Right ventricle myocardium superior (tissue), 1 donor: Measurements from ENCODE around the gene MYL2. TPM values are rescaled to one million over a fixed set of nuclear protein-coding genes. Genes with fewer than 3 reads are reported as not detected.
A peak's percentile ranks its signal among the peaks of the same experiment; 100 is the strongest.
"Not testable (repeated sequence)": the region's sequence is repeated elsewhere in the genome, so short reads cannot be mapped to it uniquely, and the experiment has no call there.

Experiments
- ATAC-seq: fragments of 200-7000 bp; cut with Tn5 transposase; one replicate; pipeline ENCODE4 v1.9.1; 2020; ENCODE audit warnings: mild to moderate bottlenecking; ENCODE audit not compliant: poor library complexity
- DNase-seq: peaks from one replicate; pipeline ENCODE4 v3.0.0-alpha.2; 2020
- intact Hi-C: fragments of 100-400 bp; cut with DNase I; formaldehyde crosslinking; loops from one replicate; pipeline ENCODE4 v1.11.2; 2022
- long read RNA-seq: library from polyadenylated mRNA; unstranded; transcript quantifications from one replicate; pipeline ENCODE4 v2.0.0, GENCODE V29; 2021
- total RNA-seq: library from RNA; stranded (reverse); fragmentation: NEBNext Ultra II Directional; extraction: Animal tissue kit (Norgen Biotek cat#: 25700); gene quantifications from one replicate; pipeline ENCODE4 v1.2.1, GENCODE V29; 2021
- donor health status: DM: no; HTN: yes; CAD: no; lungs with severe emphysema.

MYL2 gene, protein sequence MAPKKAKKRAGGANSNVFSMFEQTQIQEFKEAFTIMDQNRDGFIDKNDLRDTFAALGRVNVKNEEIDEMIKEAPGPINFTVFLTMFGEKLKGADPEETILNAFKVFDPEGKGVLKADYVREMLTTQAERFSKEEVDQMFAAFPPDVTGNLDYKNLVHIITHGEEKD
- total RNA-seq: 13,587 TPM
- long read RNA-seq, transcript MYL2-203 (6 exons, 664 nt): minor isoform, 15 of 16,211 reads
- long read RNA-seq, transcript MYL2-202 (2 exons, 561 nt): minor isoform, 11 of 16,211 reads
- long read RNA-seq, transcript MYL2-201 (7 exons, 807 nt): major isoform, 15,406 of 16,211 reads
- long read RNA-seq, partial matches to known transcripts: 660 of 16,211 reads
- long read RNA-seq, other reads (novel, unspliced or antisense): 119 of 16,211 reads

DNA sequence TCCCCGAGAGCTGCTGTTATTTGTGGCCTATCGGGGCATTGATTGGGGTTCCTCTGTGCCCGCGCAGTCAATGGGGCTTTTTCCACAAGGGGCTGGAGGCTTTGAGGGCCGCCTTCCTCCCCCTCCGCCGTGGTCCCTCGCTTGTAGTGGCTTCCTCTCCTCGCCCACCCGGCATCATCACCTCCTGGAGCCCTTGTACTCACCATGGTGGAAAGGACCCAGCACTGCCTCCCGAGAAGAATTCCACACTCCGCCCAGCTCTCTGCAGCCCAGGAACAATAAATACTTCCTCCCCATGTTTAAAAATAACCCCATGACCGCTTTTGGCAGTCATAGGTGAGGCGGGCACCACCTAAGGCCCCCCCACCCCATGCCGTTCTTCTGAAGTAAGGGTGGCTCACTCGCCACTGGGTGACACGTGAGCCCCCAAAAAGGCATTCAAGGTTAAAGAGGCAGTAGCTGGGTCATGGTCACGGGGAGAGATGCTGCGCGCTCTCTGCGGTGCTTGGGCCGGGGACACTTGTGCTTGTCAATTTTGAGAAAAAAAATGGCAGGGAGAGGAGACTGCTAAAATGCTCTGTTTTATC, at the start of gene MYL2:
Gene MYL2 (minus strand): TSS at position 256 of the 587 bp plus-strand sequence. CDS start 50 bp downstream, at position 206.
- intact Hi-C loops: no loop called here
- ATAC-seq: peak; percentile 85
- peak; percentile 74 for DNase-seq

DNA sequence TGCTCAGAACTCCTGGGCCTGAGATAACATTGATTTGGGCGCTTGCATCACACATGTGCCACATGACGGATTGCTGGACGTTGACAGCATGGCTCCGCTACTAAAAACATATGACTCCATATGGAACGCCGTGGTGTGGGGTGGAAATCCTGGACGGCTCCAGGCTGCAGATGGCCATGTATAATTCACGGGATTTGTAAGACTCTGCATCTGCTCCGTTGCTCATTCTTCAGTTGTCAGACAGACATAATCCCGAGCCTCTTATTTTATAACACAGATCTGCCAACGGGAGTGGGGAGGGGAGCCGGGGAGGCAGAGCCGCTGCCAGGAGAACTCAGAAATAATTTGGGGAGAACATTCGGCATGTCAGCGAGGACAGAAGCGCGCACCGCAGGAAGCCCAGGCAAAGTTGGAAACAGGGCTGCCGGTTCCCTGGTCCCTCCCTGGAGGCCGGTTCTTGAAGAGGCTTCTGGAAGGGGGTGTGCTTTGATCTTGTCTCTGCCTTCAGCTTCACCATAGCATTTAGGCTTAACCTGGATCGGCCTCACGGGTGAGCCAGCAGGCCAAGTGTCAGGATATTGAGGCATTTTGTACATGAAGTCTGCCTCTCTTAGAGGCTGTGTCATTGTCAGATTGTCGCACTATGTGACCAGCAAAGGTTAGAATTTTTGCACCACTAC, 45.8 kb upstream of the MYL2 start:
- DNase-seq: no peak
- ATAC-seq: no peak

DNA sequence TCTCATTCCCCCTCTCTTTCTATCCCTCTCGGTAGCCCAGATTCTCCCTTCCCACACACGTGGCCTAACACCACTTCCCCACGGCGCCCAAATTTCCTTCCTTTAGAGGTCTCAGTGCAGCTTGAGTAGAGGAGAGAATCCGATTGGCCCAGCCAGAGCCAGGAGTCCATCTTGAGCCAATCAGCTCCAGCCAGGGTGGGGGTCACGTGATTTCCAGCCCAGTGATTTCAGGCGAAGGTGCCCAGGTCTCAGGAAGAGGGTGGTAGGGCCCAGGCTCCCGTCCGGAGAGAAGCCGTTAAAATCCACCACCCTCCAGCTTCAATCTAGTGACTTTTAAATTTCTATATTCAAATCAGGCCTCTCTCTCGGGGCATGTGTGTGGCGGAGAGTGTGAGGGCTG, 45.2 kb upstream of the MYL2 start:
- no peak for ATAC-seq
- DNase-seq: no peak
- intact Hi-C loops: no loop called here

More for the DNA sequence above, 45.8 kb upstream of the MYL2 start:
- intact Hi-C loops: no loop called here

DNA sequence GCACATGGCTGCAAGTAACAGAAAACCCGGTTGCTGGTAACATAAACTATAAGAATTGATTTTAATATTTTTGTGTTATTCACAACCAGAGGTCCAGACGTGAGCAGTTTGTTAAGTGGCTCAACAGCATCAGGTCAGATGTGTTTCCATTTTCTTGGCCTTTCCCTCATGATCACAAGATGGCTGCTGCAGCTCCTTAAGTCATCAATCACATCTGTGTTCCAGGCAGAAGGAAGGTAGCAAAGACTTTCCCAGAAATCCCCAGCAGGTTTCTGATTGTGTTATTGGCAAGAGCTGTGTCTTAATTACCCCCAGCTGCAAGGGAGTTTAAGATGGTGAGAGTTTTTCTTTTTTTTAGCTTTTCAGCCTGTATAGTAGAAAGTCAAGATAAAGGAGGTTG, 40.4 kb upstream of the MYL2 start:
- no peak for ATAC-seq
- intact Hi-C loops: no loop called here
- DNase-seq: no peak

DNA sequence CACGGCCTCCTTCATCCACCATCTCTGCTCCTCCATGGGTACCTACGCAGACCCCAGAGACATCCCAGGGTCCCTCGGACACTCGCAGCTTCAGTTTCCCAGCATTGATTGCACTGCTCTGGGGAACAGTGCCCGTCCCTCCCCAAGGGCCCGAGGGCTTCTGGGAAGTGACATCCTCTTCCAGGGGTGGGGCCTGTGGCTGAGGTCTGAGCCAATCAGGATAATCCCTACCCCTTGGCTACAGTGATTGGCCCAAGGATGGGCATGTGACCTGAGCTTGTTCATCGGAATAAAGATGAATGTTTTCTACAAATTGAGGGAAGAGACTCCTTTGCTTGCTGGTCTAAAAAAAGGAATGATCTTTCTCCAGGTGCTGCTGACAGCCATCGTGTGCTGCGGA, 37.3 kb upstream of the MYL2 start:
- DNase-seq (no peak), ATAC-seq (no peak)
- intact Hi-C loops: no loop called here

DNA sequence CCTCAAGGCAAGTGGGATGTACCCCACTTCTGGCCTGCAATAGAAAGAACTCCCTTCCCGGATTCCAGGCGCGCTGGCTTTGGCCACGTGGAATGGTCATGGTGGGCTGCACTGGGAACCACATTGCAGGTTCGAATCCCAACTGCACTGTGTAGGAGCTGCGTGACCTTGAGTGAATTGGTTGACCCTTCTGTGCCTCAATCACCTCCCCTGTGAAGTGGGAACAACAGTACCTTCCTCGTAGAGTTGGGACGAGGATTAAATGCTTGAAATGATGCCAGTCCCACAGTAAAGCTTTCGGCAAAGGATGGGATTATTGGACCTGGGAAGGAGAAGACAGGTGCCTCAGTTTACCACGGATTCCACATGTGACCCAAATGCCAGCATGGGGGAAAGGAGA, 36.8 kb upstream of the MYL2 start:
- intact Hi-C loops: no loop called here
- DNase-seq: no peak

DNA sequence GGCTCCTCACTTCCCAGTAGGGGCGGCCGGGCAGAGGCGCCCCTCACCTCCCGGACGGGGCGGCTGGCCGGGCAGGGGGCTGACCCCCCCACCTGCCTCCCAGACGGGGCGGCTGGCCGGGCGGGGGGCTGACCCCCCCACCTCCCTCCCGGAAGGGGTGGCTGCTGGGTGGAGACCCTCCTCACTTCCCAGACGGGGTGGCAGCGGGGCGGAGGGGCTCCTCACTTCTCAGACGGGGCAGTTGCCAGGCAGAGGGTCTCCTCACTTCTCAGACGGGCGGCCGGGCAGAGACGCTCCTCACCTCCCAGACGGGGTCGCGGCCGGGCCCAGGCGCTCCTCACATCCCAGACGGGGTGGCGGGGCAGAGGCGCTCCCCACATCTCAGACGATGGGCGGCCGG, 30.5 kb upstream of the MYL2 start:
- intact Hi-C loops, ATAC-seq, DNase-seq: not testable (repeated sequence)

More for the DNA sequence above, 36.8 kb upstream of the MYL2 start:
- ATAC-seq: no peak

DNA sequence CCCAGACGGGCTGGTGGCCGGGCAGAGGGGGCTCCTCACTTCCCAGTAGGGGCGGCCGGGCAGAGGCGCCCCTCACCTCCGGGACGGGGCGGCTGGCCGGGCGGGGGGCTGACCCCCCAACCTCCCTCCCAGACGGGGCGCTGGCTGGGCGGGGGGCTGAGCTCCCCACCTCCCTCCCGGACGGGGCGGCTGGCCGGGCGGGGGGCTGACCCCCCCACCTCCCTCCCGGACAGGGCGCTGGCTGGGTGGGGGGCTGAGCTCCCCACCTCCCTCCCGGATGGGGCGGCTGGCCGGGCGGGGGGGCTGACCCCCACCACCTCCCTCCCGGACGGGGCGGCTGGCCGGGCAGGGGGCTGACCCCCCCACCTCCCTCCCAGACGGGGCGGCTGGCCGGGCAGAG, 30.1 kb upstream of the MYL2 start:
- ATAC-seq: not testable (repeated sequence)

DNA sequence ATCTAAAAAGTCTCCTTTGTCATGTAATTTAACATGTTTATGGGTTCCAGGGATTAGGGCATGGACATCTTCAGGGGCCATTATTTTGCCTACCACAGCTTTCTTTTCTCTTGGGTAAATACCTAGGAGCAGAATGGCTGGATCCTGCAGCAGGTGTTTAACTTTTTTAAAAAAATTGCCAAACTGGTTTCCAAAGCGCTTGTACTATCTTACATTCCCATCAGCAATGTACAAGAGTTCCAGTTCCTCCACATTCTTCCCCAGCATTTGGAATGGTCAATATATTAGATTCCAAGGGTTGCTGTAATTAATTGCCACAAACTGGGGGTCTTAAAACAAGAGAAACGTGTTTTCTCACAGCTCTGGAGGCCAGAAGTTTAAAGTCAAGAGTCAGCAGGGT, 27.7 kb upstream of the MYL2 start:
- intact Hi-C loops: no loop called here
- ATAC-seq (no peak), DNase-seq (no peak)

More for the DNA sequence above, 30.1 kb upstream of the MYL2 start:
- intact Hi-C loops, DNase-seq: not testable (repeated sequence)

DNA sequence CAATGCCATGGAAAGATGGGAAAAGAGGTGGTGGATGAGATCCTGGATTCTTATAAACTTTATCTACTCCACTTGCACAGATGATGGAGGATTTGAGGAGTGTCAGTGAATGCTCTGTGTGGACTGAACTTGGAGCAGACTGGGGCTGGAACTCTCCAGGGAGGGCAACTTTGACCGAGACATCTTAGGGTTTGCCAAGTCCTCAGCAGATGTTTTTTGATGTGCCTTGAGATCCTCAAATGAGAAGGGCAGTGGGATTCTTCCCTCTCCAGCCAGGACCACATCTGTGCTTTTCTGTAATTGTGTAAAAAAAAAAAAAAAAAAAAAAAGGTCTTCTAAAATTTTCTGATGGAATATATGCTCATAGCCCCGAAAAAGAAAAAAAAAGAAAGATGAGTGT, 23.0 kb upstream of the MYL2 start:
- ATAC-seq (no peak), DNase-seq (no peak)
- intact Hi-C loops: no loop called here

DNA sequence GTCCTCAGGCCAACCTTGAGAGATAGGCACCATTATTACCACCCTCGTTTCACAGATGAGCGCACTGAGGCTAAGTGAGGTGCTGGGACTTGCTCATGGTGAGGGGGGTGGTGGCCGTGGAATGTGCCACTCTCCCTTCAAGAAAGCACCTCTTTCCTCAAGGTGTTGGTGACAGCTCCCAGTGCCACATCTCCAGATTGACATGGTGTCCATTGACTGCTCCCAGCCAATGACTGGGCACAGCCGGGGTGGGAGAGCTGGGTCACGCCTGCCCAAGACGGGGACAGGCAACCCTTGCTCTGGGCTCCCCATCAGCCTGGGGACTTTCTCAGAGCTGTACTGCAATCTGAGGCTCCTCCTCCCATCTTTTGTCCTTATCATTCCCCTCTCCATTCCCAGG, 21.0 kb upstream of the MYL2 start:
- no peak for ATAC-seq
- intact Hi-C loops: no loop called here
- no peak for DNase-seq

DNA sequence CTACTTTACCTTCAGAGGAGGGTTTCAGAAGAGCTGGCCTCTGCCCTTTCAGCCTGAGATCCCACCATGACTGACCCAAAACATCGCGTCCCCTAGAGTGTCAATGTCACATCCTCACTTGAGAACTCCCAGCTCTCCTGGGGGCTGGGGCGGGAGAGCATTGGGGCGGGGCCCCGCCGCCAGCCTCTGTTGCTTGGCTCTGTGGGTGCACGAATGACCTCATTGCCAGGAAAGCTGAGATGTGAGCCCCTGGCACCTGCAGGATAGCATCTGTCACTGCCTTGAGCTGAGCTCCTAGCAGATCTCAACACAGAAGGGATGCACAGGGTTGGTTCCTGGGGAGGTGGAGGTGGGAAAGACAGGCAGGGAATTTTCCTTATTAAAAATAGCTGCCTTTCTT, 20.6 kb upstream of the MYL2 start:
- ATAC-seq (no peak), DNase-seq (no peak)
- intact Hi-C loops: no loop called here

DNA sequence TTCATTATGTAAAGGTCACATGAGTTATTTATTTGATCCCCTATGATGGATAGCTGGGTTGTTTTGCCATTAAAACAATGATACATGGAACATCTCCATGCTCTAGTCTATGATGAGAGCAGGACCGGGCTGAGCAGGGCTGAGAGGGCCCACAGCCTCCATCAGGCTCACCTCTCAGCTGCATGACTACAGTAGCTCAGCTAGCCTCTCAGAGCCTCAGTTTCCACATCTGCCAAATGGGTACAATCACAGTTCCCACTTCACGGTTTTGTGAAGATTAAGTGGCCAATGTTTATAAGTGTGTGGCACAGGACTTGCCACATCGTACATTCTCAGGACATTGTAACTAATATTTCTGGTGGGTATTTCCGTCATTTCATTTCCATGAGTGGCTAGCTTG, 19.9 kb upstream of the MYL2 start:
- DNase-seq (no peak), ATAC-seq (no peak)
- intact Hi-C loops: no loop called here

DNA sequence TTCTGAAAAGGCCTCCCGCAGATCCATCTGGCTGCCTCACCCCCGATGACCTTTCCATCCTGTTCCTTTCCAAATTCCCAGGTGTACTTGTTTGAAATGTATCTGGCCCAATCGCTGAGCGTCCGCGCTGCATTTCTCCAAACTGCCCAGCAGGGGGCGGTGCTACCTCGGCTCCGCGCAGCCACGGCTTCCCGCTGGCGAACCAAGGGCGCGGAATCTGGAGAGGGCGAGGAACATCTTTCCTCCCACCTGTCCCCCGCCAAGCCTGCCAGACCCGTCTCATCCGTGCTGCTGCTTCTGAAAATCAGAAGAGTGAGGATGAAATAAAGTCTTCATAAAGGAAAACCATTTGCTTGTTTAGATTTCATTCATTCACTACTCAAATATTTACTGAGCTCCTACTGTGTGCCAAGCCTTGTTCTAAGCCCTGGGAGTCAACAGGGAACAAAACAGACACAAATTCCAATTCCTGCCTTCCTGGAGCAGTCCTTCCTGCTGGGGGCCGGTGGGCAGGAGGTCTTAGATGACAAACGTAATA, 16.8 kb upstream of the MYL2 start:
- peak; percentile 77 for DNase-seq
- intact Hi-C loops: loop anchor here (2.0 to 5.0 kb wide), 2 partner anchors 362 to 375 kb away; no protein-coding TSS in a partner anchor
- peak; percentile 73 for ATAC-seq

DNA sequence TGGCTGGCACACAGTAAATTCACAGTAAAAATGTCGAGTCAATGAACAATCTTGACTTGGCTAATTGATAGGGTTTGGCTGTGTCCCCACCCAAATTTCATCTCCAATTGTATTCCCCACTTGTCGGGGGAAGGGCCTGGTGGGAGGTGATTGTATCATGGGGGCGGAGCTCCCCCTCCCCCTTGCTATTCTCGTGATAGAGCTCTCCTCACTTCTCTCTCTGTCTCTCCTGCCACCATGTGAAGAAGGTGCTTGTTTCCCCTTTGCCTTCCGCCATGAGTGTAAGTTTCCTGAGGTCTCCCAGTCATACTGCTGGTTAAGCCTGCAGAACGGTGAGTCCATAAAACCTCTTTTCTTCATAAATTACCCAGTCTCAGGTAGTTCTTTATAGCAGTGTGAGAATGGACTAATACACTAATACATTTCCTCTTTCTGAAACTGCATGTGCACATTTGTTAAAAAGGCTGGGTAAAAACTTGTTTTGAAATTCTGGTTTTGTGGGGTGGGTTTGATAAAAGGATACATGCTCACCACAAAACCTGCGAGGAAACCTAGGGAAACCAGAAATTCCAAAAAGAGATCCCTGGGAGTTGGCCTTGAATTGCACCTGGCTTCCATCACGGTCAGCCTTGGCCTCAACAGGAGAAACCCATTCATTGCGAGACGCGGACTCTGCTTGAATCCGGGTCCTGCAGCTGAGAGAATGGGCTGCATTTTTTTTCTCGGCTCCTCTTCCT, 16.2 kb upstream of the MYL2 start:
- intact Hi-C loops: loop anchor here (2.0 to 5.0 kb wide), 2 partner anchors 362 to 376 kb away; no protein-coding TSS in a partner anchor
- DNase-seq: no peak
- ATAC-seq: peak; percentile 9

DNA sequence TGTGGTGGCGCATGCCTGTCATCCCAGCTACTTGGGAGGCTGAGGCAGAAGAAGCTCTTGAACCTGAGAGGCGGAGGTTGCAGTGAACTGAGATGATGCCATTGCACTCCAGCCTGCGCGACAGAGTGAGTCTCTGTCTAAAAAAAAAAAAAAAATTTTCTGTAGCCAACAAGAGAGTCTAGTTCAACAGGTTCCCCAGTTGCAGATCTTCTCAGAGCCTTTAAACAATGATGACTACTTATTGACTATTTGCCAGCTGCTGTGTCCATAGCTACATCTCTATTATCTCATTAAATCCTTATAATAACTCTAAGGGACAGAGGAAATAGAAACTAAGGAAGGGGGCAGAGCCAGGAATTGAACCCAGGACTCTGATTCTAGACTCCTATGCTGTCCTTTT, 15.2 kb upstream of the MYL2 start:
- intact Hi-C loops: loop anchor here (5.0 kb wide), 1 partner anchor 377 kb away; no protein-coding TSS in a partner anchor
- ATAC-seq (no peak), DNase-seq (no peak)

DNA sequence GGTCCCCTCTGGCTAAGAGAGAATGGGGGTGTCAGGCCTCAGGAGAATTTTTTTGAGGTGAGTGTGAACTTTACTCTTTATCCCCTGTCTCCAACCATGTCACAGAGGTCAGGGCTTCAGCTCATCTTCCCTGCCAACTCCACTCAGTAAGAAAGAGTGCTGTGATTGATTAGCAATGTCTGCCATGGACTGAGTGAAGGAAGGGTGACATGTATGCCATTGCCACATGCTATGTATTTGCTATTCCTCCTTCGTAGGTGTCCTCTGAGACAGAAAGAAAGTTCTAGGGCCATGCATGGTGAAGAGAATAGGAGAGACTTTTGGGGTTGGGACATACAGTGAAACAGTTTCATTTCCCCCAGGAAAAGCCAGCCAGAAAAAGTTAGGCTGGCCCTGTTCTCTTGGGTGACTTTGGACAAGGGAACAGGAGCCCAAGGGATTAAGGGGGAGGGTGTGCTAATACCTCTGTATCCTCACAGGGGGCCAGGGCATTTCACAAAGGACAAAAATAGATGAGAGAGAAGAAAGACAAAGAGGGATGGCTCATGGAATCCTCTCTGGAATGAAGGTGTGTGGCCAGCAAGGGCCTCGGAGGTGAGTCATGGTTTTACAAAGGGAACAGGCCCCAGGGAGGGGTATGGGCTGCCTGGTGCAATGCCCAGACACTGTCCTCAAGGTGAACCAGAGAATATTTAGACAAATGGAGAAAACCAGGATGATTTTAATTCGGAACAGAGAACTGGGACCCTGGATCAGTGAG, 13.9 kb upstream of the MYL2 start:
- ATAC-seq (no peak), DNase-seq (no peak)
- intact Hi-C loops: no loop called here
